Measurements from ENCODE around the gene PRKCQ.

- TF ChIP-seq POLR2AphosphoS5 (IDR thresholded peaks at IDR 0.05; ENCODE audit: low read depth), result no peak
- TF ChIP-seq CTCF (IDR thresholded peaks at IDR 0.05; ENCODE audit: insufficient read depth, low read length), result no peak
- no peak for TF ChIP-seq REST (IDR thresholded peaks at IDR 0.05; ENCODE audit: insufficient replicate concordance, low read depth)
- TF ChIP-seq GABPA (IDR thresholded peaks at IDR 0.05; ENCODE audit: low read depth), result no peak
Observed at GRCh38 chr10:6407034-6407721, 172.9 kb downstream of the PRKCQ start.

Data from HL-60 (cell line).